Measurements from ENCODE around the gene RPS6KA2.

The RPS6KA2 gene

DNA sequence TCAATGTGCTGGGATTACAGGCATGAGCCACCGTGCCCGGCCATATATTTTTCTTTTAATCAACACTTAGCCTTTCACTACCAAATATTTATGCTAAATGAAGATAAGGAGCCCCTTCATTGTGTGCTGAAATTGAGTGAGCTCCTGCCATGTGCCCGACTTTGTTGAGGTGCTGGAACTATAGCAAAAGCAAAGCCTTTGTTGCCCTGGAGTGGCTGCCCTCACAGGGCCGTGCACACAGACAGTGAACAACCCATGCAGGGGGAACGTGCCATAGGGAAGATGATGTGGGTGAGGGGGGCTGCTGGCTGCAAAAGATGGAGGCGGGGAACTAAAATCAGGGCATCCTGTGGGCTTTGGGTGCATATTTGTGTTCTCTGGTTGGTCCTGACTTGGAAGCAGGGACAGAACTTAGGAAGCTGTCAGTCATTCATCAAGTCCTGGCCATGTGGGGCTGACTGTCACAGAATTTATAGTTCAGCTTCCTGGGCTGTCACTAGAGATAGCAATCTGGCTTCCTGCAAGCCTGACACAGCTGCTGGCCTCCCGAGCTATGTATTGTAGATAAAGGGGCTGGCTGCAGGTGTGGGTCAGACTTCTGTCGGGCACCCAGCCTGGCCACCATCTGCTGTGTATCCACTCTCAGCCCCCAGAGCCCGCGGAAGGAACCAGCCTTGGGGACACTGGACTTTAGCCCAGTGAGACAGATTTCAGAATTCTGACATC lies 187.5 kb downstream of the RPS6KA2 start:
- Mint-ChIP-seq H3K9me3 (no peaks in the 10 kb centered on the region), H3K4me1 (ENCODE audit: low read depth) (peaks cover 16% of the 10 kb centered on the region), H3K4me3 (no peak overlapping the region), H3K27ac (no peak overlapping the region), H3K36me3 (ENCODE audit: low read depth) (no peaks in the 10 kb centered on the region), H3K27me3 (ENCODE audit: low read depth) (peaks cover 4% of the 10 kb centered on the region)
- no peak for DNase-seq (ENCODE audit: low spot score)

DNA sequence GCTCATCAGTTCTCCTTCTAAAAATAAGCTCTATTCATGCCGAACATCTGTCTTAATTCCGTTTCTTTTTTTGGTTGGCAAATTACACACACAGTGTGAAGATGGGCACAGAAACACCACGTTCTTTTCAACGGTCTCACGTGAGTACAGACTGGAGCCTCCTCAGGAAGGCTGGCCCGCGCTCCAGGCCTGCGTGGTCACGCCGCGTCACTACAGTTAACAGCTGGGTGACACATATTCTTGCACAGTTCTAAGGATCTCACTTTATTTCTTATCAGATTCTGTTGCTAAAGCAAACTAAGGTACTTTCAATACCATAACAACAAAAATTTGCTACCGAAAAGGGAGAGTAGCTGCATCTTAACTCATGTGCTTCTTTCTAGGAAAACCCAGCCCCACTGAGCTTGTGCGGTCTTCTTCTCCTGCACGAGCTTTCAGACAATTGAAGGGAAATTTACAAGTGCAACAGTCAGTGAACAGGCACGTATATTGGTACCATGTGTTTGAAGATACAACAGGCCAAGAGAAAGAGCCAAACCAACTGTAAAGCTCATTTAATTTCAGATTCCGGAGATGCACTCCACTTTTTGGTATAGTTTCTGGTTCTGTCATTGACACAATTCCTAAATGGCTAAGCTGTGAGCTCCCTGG lies 188.7 kb downstream of the RPS6KA2 start:
- no peak overlapping the region for H3K4me3 Mint-ChIP-seq
- no peaks in the 10 kb centered on the region for H3K9me3 Mint-ChIP-seq
- H3K4me1 Mint-ChIP-seq (ENCODE audit: low read depth) = peaks cover 16% of the 10 kb centered on the region
- no peak overlapping the region for H3K27ac Mint-ChIP-seq
- H3K27me3 Mint-ChIP-seq (ENCODE audit: low read depth) = peaks cover 4% of the 10 kb centered on the region
- H3K36me3 Mint-ChIP-seq (ENCODE audit: low read depth) = no peaks in the 10 kb centered on the region
- DNase-seq (ENCODE audit: low spot score) = no peak

DNA sequence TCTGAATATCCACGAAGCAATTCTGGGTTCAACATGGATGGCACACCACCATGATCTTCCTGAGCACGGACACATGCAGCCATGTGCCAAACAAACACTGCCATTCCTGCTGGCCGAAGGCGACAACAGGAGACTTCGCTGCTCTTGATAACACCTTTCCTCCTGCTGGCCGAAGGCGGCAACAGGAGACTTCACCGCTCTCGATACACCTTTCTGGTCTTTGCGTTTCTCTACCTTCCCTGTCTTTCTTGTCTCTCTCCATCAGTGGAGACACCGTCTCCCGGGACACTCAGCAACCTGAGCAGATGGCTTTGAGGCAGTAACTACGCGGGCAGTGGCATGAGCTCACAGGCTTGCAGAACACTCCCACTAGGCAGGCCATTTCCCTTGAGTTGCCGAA lies 189.4 kb downstream of the RPS6KA2 start:
- Mint-ChIP-seq H3K9me3 (no peaks in the 10 kb centered on the region), H3K36me3 (ENCODE audit: low read depth) (no peaks in the 10 kb centered on the region), H3K27ac (no peak overlapping the region), H3K4me3 (no peak overlapping the region), H3K4me1 (ENCODE audit: low read depth) (peaks cover 16% of the 10 kb centered on the region), H3K27me3 (ENCODE audit: low read depth) (peaks cover 4% of the 10 kb centered on the region)
- no peak for DNase-seq (ENCODE audit: low spot score)

DNA sequence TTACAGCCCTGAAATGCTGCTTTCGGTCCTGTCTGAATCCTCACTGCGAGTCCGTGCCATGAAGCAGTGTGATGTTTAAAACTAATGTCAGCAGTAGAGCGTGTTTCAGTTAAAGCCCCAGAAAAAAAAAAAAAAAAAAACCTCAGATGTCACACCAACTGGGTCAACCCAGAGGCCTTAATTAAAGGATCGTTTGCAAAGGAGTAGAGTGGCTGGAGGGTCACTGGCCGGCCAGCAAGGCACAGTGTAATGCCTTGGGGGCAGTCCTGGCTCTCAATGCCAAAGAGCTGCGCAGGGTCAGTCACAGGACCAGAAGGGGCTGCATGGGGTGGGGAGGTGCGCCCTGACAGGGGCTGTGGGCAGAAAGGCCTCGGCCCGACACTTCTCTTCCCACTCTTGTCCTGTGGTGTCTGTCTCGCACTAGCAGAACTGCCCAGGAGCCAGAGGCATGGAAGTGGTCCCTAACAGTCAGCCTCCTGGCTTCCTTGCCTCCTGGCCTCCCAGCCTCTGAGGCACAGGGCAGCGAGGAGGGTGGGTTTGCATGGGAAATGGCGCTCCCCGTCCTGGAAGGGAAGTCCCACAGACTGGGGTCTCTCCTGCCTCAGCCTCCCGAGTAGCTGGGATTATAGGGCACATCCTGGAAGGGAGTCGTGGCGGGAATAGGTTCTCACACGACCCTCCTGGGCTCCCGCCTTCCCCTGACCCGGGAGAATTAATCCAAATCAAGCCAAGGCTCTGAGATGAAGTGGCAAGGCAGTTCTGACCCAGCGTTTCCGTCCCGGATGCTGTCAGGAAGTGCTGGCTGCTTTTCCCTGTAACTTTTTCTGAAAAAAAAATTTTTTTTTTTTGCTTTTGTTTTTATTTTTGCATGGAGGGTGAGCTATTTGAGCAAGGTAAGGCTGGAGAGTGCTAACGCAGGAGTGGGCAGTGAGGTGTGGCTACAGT lies 190.6 kb downstream of the RPS6KA2 start:
- peaks cover 16% of the 10 kb centered on the region for H3K4me1 Mint-ChIP-seq (ENCODE audit: low read depth)
- DNase-seq (ENCODE audit: low spot score) = no peak
- no peak overlapping the region for H3K27ac Mint-ChIP-seq
- H3K9me3 Mint-ChIP-seq = no peaks in the 10 kb centered on the region
- peaks cover 4% of the 10 kb centered on the region for H3K27me3 Mint-ChIP-seq (ENCODE audit: low read depth)
- H3K36me3 Mint-ChIP-seq (ENCODE audit: low read depth) = no peaks in the 10 kb centered on the region
- H3K4me3 Mint-ChIP-seq = no peak overlapping the region

DNA sequence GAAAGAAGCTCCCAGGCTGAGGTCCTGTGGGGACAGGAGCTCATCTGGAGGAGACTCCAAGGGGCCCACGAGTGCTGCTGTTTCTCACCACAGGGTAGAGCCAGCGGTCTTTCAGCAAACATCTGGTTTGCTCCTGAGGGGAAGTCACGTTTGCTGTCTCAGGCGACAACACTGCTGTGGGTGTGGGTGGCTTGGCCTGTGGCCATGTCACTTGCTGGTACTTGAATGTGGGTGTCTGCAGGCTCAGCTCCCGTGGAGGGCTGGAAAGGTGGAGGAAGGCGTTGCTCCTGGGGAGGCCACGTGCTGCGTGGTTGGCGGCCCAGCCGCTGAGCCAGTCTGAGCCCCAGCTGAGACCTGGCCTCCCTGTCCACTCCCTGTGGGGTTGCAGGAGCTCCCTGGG lies 191.5 kb downstream of the RPS6KA2 start:
- Mint-ChIP-seq H3K4me1 (ENCODE audit: low read depth) (peaks cover 13% of the 10 kb centered on the region), H3K36me3 (ENCODE audit: low read depth) (no peaks in the 10 kb centered on the region), H3K4me3 (no peak overlapping the region), H3K9me3 (no peaks in the 10 kb centered on the region), H3K27me3 (ENCODE audit: low read depth) (no peaks in the 10 kb centered on the region), H3K27ac (no peak overlapping the region)
- no peak for DNase-seq (ENCODE audit: low spot score)

DNA sequence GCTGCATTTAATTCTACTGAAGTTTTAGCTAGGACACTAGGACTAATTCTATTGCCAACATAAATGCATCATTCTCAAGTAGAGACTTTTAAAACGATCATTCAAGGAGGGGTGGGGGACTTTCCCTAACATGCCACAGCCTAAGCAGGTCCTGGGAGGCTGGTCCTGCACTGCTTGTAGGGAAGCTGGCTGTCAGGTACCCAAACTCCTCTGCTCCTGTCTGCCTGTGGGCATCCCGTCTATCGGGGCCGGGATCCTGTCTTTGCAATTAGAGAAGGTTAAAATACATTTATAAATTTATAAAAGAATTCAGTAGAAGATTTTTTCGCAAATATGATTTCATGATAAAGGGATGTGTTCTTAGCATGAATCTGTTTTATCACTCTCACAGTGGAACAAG lies 192.7 kb downstream of the RPS6KA2 start:
- H3K36me3 Mint-ChIP-seq (ENCODE audit: low read depth) = no peaks in the 10 kb centered on the region
- no peak for DNase-seq (ENCODE audit: low spot score)
- H3K9me3 Mint-ChIP-seq = no peaks in the 10 kb centered on the region
- no peaks in the 10 kb centered on the region for H3K27me3 Mint-ChIP-seq (ENCODE audit: low read depth)
- H3K4me3 Mint-ChIP-seq = no peak overlapping the region
- H3K27ac Mint-ChIP-seq = no peak overlapping the region
- H3K4me1 Mint-ChIP-seq (ENCODE audit: low read depth) = peaks cover 7% of the 10 kb centered on the region

DNA sequence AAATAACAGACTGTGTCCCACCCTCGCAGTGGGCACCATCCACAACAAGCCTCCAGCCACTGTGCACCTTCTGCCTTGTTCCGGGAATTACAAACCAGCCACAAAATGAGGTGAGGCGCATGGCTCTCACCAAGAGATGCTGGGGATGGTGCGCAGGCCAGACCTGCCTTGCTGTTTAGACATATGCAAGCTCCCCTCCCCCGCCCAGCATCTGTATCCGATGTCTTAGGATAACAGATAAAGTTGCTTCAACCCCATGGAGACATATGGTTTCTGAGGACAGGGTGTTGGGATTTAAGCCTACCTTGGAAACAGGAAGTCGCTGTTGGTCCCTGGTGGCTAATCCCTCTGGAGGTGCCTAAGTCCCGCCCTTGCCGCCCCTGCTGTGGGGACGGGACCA lies 194.0 kb downstream of the RPS6KA2 start:
- Mint-ChIP-seq H3K4me1 (ENCODE audit: low read depth) (peaks cover 2% of the 10 kb centered on the region), H3K27ac (no peak overlapping the region), H3K9me3 (peaks cover 3% of the 10 kb centered on the region), H3K36me3 (ENCODE audit: low read depth) (peaks cover 3% of the 10 kb centered on the region), H3K4me3 (no peak overlapping the region), H3K27me3 (ENCODE audit: low read depth) (no peaks in the 10 kb centered on the region)
- no peak for DNase-seq (ENCODE audit: low spot score)

DNA sequence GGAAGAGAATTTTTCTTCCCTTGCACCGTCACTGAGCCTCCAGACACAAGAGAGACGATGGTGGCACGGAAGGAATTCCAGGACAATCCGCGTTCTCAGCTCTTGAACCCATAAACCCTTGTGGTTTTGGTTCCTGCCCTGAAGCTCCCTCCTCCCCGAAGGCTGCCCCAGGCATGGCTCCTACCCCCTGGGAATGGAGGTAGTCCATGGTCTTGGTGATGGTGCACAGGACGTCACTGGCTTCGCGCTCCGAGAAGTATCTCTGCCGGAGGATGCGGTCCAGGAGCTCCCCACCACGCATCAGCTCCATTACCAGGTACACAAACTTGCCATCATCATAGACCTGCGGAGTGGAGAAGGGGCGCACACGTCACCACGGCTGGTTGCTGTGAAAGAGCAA lies 196.8 kb downstream of the RPS6KA2 start:
- no peaks in the 10 kb centered on the region for H3K4me1 Mint-ChIP-seq (ENCODE audit: low read depth)
- peaks cover 4% of the 10 kb centered on the region for H3K36me3 Mint-ChIP-seq (ENCODE audit: low read depth)
- DNase-seq (ENCODE audit: low spot score) = no peak
- no peak overlapping the region for H3K27ac Mint-ChIP-seq
- H3K9me3 Mint-ChIP-seq = peaks cover 3% of the 10 kb centered on the region
- no peaks in the 10 kb centered on the region for H3K27me3 Mint-ChIP-seq (ENCODE audit: low read depth)
- H3K4me3 Mint-ChIP-seq = no peak overlapping the region

DNA sequence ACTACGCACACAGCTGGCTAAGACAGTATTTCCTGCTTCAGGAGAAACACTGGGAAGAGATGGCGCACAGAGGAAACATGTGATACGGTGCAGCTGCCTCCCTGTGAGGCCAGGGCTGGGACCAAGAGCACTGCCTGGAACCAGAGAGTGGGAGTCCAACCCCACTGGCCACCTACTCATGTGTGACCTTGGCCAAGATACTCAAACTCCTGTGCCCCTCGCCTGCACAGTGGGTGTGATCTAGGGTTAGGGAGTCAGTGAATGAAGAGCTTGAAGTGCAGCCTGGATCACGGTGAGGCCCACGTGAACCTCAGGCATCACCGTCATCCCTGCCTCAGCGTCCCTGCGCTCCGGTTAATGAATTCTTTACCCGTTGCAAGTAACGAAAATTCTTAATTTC lies 202.6 kb downstream of the RPS6KA2 start:
- H3K27me3 Mint-ChIP-seq (ENCODE audit: low read depth) = no peaks in the 10 kb centered on the region
- H3K27ac Mint-ChIP-seq = no peak overlapping the region
- DNase-seq (ENCODE audit: low spot score) = no peak
- H3K9me3 Mint-ChIP-seq = peaks cover 3% of the 10 kb centered on the region
- H3K4me3 Mint-ChIP-seq = no peak overlapping the region
- peaks cover 4% of the 10 kb centered on the region for H3K36me3 Mint-ChIP-seq (ENCODE audit: low read depth)
- peaks cover 16% of the 10 kb centered on the region for H3K4me1 Mint-ChIP-seq (ENCODE audit: low read depth)

DNA sequence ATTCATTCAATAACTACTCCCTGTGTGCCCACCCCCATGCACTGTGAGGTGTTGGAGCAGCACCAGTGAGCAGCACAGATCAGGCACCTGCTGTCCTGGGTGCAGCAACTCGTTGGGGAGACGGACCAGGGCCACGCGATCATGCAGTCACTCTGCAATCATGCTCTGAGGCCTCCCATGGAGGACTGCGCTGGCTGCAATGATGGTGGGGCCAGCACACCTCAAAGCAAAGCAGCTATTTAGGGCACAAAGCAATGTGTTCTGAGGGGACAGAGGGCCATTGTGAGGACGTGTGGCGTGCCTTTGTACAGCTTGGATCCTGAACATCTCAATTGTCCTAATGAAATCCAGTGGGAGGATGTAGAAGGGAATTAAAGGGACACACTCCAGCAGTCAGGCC lies 203.3 kb downstream of the RPS6KA2 start:
- H3K36me3 Mint-ChIP-seq (ENCODE audit: low read depth) = peaks cover 3% of the 10 kb centered on the region
- no peak overlapping the region for H3K27ac Mint-ChIP-seq
- peaks cover 3% of the 10 kb centered on the region for H3K9me3 Mint-ChIP-seq
- H3K27me3 Mint-ChIP-seq (ENCODE audit: low read depth) = no peaks in the 10 kb centered on the region
- no peak overlapping the region for H3K4me3 Mint-ChIP-seq
- H3K4me1 Mint-ChIP-seq (ENCODE audit: low read depth) = peaks cover 22% of the 10 kb centered on the region
- no peak for DNase-seq (ENCODE audit: low spot score)

DNA sequence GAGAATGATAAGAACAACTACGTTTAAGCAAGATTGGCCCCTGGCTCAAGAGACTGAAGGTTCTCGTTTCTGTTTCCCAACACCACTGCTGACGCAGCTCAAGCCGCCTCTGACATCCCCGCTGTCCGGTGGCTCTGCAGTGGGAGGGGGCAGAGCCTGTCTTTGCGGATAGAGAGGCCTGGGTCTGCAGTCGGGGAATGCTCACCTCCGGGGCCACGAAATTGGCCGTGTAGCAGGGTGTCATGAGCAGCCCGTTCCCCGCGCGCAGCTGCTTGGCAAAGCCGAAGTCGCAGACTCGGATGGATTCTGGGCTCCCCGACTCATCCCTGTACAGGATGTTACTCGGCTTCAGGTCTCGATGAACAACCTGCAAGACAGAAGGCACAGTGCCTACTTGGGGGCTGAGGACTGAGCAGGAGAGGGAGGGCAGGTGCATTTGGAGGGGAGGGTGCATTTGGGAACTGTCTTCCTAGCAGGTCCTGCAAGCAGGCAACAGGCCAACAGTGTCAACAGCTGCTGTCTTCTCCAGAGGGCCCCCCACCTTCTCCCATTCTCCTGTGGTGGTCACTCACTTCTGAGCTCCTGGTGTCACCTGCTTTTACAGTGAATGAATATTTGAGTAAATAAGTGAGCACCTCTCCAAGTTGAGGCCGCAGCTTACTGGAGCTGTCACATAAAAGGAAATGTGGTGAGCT lies 203.9 kb downstream of the RPS6KA2 start:
- Mint-ChIP-seq H3K36me3 (ENCODE audit: low read depth) (peaks cover 6% of the 10 kb centered on the region), H3K9me3 (no peaks in the 10 kb centered on the region), H3K27me3 (ENCODE audit: low read depth) (no peaks in the 10 kb centered on the region), H3K27ac (no peak overlapping the region), H3K4me3 (no peak overlapping the region), H3K4me1 (ENCODE audit: low read depth) (peaks cover 28% of the 10 kb centered on the region)
- no peak for DNase-seq (ENCODE audit: low spot score)

DNA sequence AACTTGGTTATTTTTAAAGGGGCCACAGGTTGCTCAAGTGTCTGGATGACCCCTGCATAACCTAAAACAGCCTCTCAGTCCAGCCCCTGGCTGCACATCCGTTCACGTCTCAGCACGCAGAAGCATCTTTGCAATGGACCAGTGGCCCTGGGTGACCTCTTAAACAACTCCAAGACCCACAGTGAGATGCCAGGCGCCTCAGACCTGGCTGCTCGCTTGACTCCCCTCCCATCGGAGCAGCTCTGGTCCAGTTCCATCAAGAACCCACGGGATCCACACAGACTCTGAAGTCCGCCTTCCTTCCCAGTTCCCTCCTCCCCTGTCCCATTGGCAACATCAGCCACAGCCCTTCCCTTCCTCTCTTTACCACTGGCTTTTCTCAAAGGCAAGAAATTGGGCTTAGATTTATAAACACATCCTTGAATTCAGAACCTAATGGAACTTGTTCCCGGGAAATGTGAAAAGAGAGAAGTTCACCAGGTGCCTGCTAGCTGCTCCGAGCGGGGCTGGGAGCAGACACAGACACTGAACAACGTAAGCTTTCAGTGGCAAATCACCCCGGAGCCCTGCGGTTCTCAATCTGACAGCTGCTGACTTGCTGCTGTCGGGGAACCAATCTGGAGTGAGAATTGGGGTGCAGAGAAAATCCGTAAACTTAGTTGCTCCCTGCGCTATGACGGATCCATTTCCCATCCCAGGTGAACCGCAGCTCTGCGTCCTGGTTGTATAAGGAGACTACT lies 204.7 kb downstream of the RPS6KA2 start:
- no peaks in the 10 kb centered on the region for H3K9me3 Mint-ChIP-seq
- no peak overlapping the region for H3K4me3 Mint-ChIP-seq
- no peak overlapping the region for H3K27ac Mint-ChIP-seq
- no peak for DNase-seq (ENCODE audit: low spot score)
- H3K4me1 Mint-ChIP-seq (ENCODE audit: low read depth) = peaks cover 35% of the 10 kb centered on the region
- H3K36me3 Mint-ChIP-seq (ENCODE audit: low read depth) = peaks cover 4% of the 10 kb centered on the region
- H3K27me3 Mint-ChIP-seq (ENCODE audit: low read depth) = no peaks in the 10 kb centered on the region

DNA sequence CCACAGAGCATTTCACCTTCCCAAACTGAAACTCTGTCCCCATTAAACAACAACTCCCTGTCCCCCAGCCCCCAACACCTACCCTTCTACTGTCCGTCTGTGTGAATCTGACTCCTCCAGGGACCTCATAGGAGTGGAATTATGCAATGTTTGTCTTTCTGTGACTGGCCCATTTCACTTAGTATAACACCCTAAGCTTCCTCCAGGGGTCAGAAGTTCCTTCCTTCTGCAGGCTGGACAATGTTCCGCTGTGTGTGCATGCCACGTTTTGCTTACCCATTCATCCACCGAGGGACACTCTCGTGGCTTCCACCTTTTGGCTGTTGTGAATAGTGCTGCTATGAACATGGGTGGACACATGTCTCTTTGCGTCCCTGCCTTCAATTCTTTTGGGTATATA lies 206.7 kb downstream of the RPS6KA2 start:
- H3K36me3 Mint-ChIP-seq (ENCODE audit: low read depth) = peaks cover 21% of the 10 kb centered on the region
- H3K4me3 Mint-ChIP-seq = no peak overlapping the region
- no peak overlapping the region for H3K27ac Mint-ChIP-seq
- no peak for DNase-seq (ENCODE audit: low spot score)
- H3K4me1 Mint-ChIP-seq (ENCODE audit: low read depth) = peaks cover 55% of the 10 kb centered on the region
- no peaks in the 10 kb centered on the region for H3K27me3 Mint-ChIP-seq (ENCODE audit: low read depth)
- peaks cover 16% of the 10 kb centered on the region for H3K9me3 Mint-ChIP-seq
